NCI-H510A treated with DMSO at 0.1 percent for 48 hours (cell line): ENCODE data around the gene ELOB.
A peak's percentile ranks its signal among the peaks of the same experiment; 100 is the strongest.

Source experiments
- DNase-seq: peaks from one replicate; lab custom pipeline; 2025; lab: John Stamatoyannopoulos, UW

ELOB gene

DNA sequence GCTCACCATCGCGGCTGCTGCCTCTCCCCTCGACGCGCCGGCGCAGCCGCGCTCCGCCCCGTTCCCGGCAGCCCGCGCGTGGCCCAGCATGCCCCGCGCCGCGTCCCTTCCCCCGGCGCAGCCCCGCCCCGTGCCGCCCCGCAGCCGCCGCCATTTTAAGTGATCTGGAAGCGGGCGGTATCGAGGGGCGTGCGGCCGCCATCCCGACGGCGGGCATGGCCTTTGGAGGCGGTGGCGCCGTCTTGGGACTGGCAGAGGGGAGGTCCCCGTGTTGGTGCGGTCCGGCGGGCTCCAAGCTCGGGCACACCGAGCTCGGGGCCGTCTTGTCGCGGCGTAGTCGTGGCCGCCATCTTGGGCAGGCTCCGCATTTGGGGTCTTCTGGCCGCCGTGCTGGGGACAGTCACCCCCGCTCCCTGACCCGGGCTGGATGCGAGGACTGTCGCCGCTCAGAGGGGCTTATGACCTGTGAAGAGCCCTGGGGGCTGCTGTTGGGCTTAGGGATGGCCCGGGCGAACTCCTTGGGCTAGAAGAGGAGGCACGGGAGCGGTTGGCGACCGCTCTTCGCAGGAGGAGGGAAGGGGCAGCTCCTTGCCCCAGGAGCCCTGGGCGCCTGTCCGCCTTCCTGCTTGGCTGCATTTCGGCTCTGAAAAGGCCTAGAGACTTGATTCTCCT lies at the start of gene ELOB:
Gene ELOB, minus strand, starts transcription at position 50 of the 672 bp plus-strand sequence. Its CDS starts 41 bp downstream, at position 9.
- peak; percentile 27 for DNase-seq

DNA sequence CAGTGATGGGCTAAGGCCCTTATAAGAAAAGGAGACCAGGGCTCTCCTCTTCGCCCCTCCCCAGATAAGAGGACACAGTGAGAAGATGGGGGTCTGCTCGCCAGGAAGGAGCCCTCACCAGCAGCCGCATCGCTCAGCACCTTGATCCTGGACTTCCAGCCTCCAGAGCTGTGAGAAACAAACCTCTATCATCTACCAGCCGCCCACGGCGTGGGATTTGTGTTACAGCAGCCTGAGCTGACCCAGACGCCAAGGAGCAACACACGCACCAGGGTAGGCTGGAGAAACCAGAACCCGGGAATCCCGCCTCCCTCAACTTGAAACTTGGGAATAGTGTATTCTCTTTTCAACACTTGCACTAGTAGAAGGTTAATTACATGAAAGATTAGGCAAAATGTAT lies 48.8 kb upstream of the ELOB start:
- DNase-seq, result no peak

DNA sequence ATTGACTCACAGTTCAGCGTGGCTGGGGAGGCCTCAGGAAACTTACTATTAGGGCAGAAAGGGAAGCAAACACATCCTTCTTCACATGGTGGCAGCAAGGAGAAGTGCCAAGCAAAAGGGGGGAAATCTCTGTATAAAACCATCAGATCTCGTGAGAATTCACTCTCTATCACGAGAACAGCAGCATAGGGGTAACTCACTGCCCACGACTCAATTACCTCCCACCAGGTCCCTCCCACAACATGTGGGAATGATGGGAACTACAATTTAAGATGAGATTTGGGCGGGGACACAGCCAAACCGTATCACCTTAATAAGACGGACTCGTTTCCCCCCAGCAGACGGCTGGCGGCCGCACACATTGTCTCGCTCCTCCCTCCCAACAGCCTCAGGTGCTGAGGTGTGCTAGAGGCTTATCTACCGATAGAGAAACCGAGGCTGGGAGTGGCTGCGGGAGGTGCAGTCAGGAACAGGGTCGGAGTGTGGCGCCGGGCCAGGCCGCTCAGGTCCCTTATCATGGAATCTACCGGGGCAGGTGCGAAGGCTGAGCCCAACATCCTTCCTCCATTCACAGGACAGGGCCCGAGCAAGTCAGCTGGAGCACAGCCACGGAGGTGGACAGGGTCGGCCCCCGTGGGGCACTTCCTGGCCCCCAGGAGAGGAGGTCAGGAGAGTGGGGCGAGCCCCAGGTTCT lies 48.1 kb upstream of the ELOB start:
- DNase-seq, result no peak

DNA sequence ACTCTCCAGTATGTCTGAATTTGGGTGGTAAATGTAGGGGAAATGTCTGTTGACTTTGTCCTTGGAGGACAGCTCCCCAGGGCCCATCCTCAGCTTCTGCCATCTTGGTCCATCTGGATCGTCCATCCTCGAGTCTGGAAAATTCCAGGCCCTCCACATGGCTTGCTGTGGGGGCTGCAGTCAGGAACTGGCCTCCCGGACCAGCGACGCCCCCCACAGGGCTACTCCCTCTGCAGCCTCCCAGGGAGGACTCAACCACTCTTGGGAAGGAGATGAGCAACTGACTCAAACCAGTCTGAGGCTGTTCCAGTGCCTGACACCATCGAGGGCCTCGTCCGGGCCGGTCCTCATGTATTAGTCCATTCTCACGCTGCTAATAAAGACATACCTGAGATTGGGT lies 47.5 kb upstream of the ELOB start:
- DNase-seq, result no peak

DNA sequence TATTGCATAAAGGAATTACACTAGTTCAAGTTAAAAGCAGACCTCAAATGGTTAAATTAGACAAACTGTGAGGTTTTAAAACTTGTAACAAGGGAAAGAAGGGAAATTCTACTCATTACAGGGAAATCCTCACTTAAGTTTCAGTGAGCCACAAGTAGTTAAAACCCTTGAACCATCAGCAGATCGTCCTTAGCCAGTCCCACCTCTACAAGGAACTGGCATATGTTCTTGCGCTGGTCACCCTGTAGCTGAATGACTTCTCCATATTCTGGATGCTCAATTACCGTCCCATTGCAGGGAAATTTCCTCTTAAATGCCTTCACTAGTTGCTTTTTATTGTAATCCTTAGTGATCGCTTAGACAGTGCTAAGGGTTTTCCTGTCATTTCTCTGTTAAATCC lies 45.4 kb upstream of the ELOB start:
- no peak for DNase-seq

DNA sequence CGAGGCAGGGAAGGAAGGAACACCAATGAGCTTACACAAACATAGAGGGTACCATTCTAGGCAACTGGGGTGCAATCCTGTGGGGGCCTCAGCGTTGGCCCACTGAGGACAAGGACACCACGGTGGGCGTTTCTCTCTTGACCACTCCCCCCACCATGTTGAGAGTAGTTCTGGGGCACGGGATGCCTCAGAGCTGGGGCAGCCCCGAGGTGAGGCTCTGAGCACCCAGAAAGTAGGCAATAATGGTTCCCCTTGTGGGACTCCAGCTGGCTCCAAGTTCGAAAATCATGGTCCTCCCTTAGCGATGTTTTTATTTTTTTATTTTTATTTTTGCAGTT lies 45.0 kb upstream of the ELOB start:
- DNase-seq, result no peak

DNA sequence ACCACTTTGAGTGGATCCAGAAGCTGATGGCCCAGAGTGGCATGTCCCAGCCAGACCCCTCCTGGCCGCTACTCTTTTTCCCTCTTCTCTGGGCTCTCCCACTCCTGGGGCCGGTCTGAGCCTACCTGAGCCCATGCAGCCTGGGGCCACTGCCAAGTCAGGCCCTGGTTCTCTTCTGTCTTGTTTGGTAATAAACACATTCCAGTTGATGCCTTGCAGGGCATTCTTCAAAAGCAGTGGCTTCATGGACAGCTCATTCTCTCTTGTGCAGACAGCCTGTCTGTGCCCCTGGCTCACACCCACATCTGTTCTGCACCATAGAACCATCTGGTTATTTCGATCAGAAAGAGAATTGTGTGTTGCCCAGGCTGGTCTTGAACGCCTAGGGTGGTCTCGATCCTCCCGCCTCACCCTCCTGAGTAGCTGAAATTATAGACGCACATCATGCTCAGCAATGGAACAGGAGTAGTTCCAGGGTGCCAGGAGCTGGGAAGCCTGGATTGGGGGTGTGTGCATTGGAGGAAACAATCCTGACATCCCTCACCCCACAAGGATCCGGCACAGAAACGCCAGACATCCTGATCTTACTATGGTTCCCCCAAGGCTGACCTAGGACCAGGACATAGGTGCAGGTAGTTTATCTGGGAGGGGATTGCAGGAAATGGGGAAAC lies 44.5 kb upstream of the ELOB start:
- no peak for DNase-seq

DNA sequence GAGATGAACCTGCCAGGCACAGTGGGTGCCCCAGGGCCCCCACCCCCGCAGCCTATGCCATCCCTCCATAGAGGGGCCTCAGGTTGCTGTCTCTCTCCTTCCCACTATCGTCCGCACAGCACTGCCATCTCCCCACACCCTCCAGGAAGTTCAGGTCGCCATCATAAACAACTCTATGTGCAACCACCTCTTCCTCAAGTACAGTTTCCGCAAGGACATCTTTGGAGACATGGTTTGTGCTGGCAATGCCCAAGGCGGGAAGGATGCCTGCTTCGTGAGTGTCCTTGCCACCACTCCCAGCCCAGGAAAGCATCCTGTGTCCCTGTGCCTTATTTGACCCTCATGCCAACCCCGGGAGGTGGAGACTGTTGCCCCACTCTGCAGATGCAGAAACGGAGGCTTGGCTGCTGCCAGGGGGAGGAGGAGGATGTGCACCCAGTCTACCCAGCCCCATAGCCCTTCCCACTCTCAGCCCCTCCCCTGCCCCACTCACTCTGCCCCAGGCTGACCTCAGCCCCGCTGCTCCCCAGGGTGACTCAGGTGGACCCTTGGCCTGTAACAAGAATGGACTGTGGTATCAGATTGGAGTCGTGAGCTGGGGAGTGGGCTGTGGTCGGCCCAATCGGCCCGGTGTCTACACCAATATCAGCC lies 43.9 kb upstream of the ELOB start:
- DNase-seq, result no peak

DNA sequence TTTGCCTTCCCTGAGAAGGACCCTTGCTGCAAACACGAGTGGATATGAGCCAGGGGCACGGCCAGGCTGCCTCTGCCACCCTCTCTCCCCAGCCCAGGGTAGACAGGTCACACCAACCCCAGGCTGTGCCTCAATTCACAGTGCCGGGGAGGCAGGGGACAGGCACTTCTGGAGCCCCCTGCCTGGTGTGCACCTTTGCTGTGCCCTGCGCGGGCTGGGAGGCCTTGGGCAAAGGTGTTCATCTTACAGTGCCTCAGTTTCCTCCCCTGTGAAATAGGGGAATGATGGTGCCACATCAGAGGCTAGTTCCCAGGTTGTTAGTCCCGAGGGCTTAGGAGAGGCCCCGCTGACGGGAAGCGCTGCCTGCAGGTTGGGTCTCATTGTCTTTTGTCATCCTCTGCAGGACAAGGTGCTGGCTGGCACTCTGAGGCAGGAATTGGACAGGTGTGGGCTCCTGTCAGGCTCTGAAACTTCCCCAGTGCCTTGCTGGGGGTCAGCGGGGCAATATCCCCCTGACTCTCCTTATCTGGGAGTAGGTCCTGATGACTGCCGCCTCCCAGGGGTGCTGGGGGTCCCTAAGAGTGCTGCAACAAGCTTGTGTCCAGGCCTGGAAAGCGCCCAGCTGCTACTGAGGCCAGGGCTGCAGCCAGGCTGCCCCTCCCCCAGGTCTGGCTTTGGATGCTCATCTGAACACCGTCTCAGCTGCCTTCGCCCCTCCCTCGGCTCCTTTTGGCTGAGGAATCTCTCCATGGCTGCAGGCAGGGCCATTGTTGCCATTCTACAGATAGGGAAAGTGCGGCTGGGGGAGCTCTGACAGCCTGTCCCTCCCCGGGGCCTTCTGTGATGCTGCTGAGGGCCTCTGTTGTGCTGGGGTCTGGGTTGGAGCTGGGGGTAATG lies 43.1 kb upstream of the ELOB start:
- no peak for DNase-seq

DNA sequence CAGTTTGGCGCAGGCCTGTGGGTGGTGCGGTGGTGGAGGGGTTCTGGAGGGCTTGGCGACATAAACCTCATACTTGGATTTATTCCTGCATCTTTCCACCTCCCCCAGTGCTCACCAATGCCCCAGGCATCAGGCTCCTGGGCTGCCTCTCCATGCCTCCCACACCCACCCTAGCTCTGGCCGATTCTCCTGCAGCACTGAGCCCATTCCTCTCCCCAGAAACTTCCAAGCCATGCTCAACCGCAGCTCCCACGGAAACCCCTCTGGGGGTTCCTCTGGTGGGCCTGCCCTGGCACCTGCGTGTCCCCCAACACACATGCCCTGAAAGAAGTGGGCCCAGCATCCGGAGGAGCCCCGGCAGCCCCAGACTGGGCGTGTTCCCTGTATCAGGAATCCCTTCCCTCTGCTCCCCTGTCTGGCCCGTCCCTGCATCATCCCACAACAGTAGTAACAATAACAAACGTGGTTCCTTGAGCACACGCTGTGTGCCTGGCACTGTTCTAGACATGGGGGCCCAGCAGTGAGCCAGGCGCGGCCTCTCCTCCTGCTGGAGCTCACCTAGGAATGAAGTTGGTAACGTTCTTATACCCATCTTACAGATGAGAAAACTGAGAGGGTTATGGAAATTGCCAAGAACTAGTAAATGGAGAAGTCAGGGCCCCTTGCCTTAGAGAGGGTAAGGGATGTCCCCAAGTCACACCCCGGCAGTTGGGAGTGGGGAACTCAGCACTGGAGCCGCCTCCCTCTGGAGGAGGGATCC lies 42.3 kb upstream of the ELOB start:
- DNase-seq, result no peak

DNA sequence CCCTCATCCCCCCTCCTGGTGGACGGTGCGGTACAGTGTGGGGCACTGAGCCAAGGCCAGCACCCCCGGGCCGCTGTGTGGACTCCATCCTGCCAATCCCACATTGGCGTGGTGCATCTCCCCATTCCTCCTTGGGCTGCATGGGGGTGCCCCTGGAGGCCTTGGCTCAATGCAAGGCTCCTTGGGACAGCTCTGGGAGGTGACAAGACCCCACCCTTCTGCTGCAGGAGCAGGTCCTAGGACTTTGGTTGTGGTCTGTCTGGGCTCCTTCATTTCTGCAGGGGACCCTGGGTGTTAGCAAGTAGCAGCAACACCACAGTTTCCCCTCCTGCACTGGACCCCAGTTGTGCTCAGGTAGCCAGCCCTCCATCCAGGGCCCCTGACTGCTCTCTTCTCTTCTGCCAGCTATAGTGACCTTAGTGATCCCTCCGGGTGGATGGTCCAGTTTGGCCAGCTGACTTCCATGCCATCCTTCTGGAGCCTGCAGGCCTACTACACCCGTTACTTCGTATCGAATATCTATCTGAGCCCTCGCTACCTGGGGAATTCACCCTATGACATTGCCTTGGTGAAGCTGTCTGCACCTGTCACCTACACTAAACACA lies 41.3 kb upstream of the ELOB start:
- DNase-seq, result no peak

DNA sequence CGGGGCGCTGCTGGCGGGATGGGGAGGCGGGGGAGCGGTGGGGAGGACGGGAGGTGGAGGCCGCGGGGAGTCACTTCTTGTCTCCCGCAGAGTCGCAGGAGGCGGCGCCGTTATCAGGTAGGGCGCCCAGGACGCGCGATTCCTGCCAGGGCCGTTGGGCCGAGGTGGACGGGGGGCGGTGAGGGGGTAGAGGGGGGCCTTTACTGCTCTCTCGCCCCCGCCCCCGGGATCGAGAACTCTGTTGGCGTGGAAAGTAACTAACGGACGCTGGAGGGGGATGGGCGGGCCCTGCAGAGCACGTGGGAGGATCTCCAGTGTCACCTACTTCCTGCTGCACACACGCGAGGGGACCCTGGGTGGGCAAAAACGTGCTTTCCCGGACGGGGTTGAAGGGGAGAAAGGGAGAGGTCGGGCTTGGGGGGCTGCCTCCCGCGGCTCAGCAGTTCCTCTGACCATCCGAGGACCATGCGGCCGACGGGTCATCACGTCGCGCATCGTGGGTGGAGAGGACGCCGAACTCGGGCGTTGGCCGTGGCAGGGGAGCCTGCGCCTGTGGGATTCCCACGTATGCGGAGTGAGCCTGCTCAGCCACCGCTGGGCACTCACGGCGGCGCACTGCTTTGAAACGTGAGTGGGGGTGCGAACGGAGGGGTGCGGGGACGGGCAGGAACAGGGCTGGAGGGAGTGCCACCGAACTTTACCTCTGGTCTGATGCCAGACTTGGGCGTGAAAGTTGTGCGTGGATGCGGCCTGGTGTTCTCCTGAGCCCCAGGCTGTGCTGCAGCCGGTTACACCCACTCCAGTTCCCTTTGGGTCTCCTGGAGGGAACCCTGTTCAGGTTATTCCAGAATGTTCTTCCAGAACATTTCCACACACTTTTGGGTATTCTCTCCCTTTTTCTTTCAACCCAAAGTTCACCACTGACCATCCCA lies 40.5 kb upstream of the ELOB start:
- DNase-seq, result no peak

DNA sequence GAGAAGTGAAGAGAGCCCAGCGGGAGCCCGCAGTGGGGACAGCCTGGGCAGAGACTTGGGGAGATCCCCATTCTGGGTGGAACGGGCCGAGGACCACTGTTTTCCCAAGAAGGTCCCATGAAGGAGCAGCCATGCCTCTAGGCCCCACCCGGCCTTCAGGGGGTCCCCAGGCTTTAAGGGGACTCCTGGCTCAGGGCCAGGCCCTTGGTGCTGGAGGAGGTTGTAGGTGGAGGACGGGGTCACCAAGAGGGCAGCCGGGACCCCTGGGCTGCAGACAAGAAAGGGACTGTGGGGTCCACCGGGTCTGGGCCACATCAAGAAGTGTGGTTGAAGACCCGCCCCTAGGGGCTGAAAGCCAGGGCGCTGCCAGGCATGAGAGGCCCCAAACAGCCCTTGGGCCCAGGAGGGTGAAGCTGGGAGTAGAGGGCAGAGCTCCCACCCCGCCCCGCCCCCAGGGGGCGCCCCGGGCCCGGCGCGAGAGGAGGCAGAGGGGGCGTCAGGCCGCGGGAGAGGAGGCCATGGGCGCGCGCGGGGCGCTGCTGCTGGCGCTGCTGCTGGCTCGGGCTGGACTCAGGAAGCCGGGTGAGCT lies 39.8 kb upstream of the ELOB start, which contains the start of gene PRSS21:
Gene PRSS21, plus strand, starts transcription at position 487 of the 589 bp plus-strand sequence. Its CDS starts 32 bp downstream, at position 519.
- no peak for DNase-seq

DNA sequence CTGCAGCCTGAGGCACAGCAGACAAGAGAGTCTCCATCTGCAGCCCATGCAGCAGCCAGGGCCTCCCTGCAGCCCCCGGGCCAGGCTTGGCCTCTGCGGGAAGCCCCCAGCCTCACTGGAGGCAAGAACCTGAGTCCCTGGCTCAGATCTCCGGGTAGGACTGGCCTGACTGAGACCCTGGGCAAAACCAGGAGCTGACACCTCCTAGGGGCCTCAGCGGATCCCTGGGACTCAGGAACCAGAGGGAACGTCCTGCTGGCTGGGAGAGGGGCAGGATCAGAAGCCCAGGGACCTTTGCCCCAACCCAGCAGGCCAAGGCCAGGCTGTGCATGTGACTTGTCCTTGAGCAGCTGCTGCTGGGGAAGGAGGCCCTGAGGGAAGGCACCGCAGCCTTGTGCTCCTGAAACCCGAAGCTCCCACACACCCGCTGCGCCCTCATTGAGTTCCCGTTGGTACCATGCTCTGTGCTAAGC lies 38.3 kb upstream of the ELOB start:
- DNase-seq, result no peak

DNA sequence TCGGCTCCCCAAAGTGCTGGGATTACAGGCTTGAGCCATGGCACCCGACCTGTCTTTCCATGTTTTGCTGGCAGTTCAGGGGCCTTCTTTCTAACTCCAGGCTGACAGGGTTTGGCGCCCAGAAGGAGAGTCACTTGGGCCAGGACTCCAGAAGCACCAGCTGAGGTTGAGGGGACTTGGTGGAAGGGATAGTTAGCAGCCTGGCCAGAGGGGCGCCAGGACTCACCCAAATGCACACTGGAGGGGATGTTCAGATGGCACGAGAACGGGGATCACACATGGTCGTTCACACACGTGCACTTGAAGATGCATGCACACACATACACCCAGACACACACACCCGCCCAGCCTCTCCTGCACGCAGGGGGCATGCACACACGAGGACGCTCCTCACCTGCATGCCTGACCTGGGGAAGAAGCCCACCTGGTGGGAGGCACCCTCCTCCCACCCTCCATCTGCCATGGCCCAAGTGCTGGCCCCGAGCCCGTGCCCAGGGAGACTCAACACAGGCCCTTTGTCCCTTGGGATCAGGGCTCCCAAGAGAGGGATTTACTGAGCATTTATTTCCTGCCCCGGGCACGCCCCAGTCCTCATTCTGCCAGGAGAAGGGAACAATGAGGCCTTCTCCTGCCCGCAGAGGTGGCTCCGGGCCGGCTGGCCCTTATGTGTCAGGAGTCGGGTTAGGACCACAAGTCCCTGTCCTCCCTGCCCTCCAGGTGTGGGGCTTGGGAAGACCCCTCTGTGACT lies 37.6 kb upstream of the ELOB start:
- DNase-seq, result no peak

DNA sequence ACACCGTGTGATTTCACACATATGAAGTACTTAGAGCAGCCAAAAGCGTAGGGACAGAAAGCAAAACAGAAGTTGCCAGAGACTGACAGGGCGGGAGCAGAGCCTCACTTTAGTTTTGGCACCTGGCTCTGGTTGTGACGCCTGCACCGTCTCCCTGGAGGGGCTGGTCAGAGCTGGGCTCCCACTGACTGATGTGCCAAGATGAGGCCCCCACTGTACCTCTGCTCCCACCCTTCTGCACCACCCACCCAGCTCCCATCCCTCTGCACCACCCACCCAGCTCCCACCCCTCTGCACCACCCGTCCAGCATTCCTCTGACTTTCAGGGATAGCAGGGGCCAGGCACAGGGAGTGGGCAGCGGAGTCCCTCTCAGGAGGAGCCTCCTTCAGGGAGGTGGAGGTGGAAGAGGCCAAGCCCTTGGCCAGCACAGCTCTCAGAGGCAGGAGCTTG lies 36.7 kb upstream of the ELOB start:
- DNase-seq, result no peak

DNA sequence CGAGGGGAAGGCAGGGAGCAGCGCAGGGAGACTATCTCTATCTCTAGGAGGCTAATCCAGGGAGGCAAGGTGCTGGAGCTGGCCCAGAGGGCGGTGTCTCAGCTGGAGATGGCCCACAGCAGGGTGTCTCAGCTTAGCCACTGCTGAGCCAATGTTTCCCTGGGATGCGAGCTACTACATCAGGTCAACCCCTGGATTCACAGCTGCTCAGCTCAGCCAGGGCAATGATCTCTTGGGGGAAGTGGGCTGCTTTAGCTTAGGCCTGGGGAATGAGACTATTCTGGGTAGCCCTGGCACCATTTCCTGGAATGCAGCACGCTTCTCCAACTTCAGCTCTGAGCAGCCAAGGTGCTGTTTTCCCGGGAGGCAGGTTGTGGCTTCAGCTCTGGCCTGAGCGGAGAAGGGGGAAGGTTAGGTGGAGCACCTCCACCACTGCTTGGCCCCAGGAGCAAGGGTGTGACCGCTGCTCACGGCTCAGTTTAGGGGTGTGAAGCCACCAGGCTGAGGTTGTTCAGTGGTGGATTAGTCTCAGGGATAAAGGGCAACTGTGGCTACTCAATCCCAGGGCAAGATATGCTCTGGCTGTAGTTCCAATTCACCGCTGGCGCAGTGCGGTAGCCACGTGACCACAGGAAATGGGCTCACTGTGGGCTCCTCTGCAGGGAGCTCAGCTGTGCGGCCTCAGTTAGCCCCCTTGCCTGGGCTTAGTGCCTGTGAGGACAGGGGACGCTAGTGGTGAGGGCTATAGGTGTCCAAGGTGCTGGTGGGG lies 34.8 kb upstream of the ELOB start:
- DNase-seq, result no peak
